ENCODE data around the gene ROR2.

- no peak for TF ChIP-seq USF2 (IDR thresholded peaks at IDR 0.05; ENCODE audit: low read length)
- TF ChIP-seq CTCF (IDR thresholded peaks at IDR 0.05; ENCODE audit: control extremely low read depth in 1 of 3, insufficient read depth in 1 of 3, low read depth in 1 of 3, low read length in 3 of 3) = no peak
- no peak for TF ChIP-seq ATF3 (IDR thresholded peaks at IDR 0.05; ENCODE audit: insufficient read depth, low read depth, low read length)
- no peak for TF ChIP-seq ZNF274 (IDR thresholded peaks at IDR 0.05; ENCODE audit: borderline replicate concordance, extremely low read depth, low read length)
- no peak for TF ChIP-seq EP300 (IDR thresholded peaks at IDR 0.05; ENCODE audit: borderline replicate concordance in 1 of 2, low read depth in 2 of 2, low read length in 2 of 2)
These were observed 163.7 kb downstream of the ROR2 start for GRCh38 chr9:91786132-91786896.

Data from H1 (cell line).